Activated naive CD8-positive, alpha-beta T cell treated with anti-CD3 and anti-CD28 coated beads for 36 hours (primary cell): ENCODE measurements around the gene KDM6B. TPM values are rescaled to one million over a fixed set of nuclear protein-coding genes. Genes with fewer than 3 reads are reported as not detected.

ENCODE experiments used
- DNase-seq: peaks from one replicate; pipeline ENCODE4 v3.0.0; 2021
- H3K27ac Mint-ChIP-seq: one replicate; pipeline ENCODE4 v1.8.0; 2022; ENCODE audit warnings: mild to moderate bottlenecking, moderate library complexity, mixed read lengths
- H3K27me3 Mint-ChIP-seq: one replicate; pipeline ENCODE4 v1.8.0; 2022; ENCODE audit warnings: mild to moderate bottlenecking, mixed read lengths
- H3K36me3 Mint-ChIP-seq: one replicate; pipeline ENCODE4 v1.8.0; 2021; ENCODE audit warnings: mild to moderate bottlenecking, mixed read lengths
- H3K4me1 Mint-ChIP-seq: one replicate; pipeline ENCODE4 v1.8.0; 2021; ENCODE audit warnings: mixed read lengths
- H3K4me3 Mint-ChIP-seq: one replicate; pipeline ENCODE4 v1.8.0; 2022; ENCODE audit warnings: mild to moderate bottlenecking, moderate library complexity, mixed read lengths
- H3K9me3 Mint-ChIP-seq: one replicate; pipeline ENCODE4 v1.8.0; 2022; ENCODE audit warnings: mixed read lengths
- total RNA-seq, 2 experiments: library from RNA; stranded (reverse); gene quantifications; one replicate each; pipeline ENCODE4 v1.2.3, GENCODE V29; 2021

The KDM6B gene
- total RNA-seq, 2 experiments from 2014 or later: 44.5 to 47.6 TPM

DNA sequence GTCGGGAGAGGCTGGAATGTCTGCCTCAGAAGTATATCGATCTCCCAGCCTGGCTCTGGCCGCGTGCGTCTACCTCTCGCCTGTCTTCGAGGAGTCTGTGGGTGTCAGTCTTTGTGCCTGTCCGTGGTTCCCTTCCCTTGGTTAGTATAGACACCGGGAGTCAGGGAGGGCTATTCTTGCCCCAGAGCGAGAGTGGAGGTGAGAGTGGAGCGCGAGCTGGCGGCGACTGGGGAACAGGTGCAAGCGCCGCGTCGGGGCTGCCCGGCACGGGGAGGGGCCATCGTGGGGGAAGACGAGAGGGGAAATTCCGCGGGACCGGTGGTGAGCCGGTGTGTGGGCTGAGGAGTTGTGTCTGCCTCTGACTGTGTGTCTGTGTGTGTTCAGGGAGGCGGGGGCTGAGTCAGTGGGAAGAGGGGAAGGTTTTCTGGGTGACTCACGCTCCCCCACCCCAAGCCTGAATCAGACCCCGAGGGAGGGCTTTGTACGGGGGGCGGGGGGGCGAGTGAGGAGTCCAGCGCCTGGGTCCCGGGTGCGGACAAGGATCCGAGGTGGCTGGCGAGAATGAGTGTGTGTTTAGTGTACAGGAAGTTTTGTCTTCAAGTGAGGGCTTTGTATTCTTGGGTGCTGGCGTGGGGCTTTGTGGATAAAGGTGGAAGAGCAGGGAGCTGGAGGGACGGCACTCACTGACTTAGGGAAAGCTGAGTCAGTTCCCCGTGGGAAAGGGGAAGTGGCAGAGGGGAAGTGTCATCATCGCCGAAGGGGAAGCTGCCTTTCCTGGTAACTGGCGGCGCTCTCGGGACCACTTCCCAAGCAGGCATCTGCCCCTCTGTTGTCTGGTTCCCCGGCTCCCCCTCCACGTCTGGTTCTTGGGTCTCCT, 8.6 kb downstream of the KDM6B start:
- H3K9me3 Mint-ChIP-seq: no peaks in the 10 kb centered on the region
- peaks cover 16% of the 10 kb centered on the region for H3K36me3 Mint-ChIP-seq
- peak; percentile 97 for DNase-seq
- H3K4me1 Mint-ChIP-seq: peaks cover 60% of the 10 kb centered on the region
- no peaks in the 10 kb centered on the region for H3K27me3 Mint-ChIP-seq
- H3K4me3 Mint-ChIP-seq: peak overlapping the region; percentile 97
- H3K27ac Mint-ChIP-seq: peak overlapping the region; percentile 98

- Mint-ChIP-seq H3K4me3 (peak overlapping the region; percentile 97), H3K9me3 (no peaks in the 10 kb centered on the region), H3K36me3 (peaks cover 18% of the 10 kb centered on the region), H3K27me3 (no peaks in the 10 kb centered on the region), H3K4me1 (peaks cover 56% of the 10 kb centered on the region), H3K27ac (peak overlapping the region; percentile 98)
- DNase-seq: no peak
Observed at GRCh38 chr17:7843257-7843535, 9.2 kb downstream of the KDM6B start.

DNA sequence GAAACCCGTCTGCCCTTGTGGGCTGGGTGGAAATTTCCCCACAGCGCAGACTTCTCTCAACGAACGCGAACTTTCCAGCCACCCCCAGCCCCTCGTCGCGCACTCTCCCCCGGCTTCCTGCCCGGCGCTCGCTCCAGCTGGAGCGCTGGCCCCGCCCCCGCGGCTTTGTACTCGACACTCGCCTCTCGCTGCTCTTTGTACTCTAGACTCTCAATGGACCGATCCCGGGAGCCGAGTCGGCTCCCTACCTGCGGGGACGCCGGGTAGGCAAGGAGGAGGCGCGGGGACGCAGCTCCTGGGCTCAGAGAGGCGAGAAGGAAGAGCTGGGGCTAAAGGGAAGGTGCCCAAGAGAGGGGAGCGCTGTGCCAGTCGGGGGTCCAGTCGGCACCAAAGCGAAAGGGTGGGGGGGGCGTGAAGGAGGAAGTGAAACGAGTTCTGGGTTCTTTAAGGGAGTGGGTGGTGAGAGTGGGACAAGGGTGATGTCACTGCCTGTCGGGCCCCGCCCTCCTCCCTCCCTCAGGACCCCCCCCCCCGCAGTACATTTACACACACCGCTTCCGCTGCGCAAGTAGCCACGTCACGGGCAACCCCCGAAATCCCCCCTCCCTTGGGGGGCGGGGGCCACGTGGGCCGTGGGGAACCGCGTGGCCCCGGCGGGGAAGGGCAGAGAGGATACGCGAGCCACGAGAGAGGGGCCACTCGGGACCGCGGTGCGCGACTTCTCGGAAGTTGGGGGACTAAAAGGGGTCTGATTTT, 9.7 kb downstream of the KDM6B start:
- Mint-ChIP-seq H3K4me1 (peaks cover 52% of the 10 kb centered on the region), H3K27ac (peak overlapping the region; percentile 98), H3K9me3 (no peaks in the 10 kb centered on the region), H3K4me3 (peak overlapping the region; percentile 97), H3K36me3 (peaks cover 19% of the 10 kb centered on the region), H3K27me3 (no peaks in the 10 kb centered on the region)
- DNase-seq: peak; percentile 92

- Mint-ChIP-seq H3K27me3 (no peaks in the 10 kb centered on the region), H3K9me3 (no peaks in the 10 kb centered on the region), H3K4me3 (peak overlapping the region; percentile 97), H3K36me3 (peaks cover 20% of the 10 kb centered on the region), H3K4me1 (peaks cover 45% of the 10 kb centered on the region), H3K27ac (peak overlapping the region; percentile 98)
- peak; percentile 90 for DNase-seq
Observed at GRCh38 chr17:7844292-7845154, 10.5 kb downstream of the KDM6B start.

- Mint-ChIP-seq H3K9me3 (no peaks in the 10 kb centered on the region), H3K4me3 (peak overlapping the region; percentile 97), H3K4me1 (peaks cover 45% of the 10 kb centered on the region), H3K27me3 (no peaks in the 10 kb centered on the region), H3K27ac (peak overlapping the region; percentile 98), H3K36me3 (peaks cover 28% of the 10 kb centered on the region)
- DNase-seq: no peak
Observed at GRCh38 chr17:7845359-7846062, 11.5 kb downstream of the KDM6B start.

DNA sequence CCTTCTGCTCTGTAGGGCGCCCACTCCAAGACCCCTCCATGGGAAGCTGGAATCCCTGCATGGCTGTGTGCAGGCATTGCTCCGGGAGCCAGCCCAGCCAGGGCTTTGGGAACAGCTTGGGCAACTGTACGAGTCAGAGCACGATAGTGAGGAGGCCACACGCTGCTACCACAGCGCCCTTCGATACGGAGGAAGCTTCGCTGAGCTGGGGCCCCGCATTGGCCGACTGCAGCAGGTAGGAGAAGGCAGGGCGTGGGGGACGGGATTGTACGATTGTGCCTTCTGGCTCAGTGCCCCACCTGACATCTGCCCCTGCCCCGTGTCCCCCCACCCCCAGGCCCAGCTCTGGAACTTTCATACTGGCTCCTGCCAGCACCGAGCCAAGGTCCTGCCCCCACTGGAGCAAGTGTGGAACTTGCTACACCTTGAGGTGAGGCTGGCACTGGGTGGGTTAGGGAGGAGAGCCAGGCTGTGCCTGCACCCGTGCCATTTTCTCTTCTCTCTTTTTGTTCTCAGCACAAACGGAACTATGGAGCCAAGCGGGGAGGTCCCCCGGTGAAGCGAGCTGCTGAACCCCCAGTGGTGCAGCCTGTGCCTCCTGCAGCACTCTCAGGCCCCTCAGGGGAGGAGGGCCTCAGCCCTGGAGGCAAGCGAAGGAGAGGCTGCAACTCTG, 12.2 kb downstream of the KDM6B start:
- Mint-ChIP-seq H3K27me3 (no peaks in the 10 kb centered on the region), H3K9me3 (no peaks in the 10 kb centered on the region), H3K4me1 (peaks cover 44% of the 10 kb centered on the region), H3K4me3 (peak overlapping the region; percentile 97), H3K27ac (peak overlapping the region; percentile 56), H3K36me3 (peaks cover 32% of the 10 kb centered on the region)
- DNase-seq: no peak

DNA sequence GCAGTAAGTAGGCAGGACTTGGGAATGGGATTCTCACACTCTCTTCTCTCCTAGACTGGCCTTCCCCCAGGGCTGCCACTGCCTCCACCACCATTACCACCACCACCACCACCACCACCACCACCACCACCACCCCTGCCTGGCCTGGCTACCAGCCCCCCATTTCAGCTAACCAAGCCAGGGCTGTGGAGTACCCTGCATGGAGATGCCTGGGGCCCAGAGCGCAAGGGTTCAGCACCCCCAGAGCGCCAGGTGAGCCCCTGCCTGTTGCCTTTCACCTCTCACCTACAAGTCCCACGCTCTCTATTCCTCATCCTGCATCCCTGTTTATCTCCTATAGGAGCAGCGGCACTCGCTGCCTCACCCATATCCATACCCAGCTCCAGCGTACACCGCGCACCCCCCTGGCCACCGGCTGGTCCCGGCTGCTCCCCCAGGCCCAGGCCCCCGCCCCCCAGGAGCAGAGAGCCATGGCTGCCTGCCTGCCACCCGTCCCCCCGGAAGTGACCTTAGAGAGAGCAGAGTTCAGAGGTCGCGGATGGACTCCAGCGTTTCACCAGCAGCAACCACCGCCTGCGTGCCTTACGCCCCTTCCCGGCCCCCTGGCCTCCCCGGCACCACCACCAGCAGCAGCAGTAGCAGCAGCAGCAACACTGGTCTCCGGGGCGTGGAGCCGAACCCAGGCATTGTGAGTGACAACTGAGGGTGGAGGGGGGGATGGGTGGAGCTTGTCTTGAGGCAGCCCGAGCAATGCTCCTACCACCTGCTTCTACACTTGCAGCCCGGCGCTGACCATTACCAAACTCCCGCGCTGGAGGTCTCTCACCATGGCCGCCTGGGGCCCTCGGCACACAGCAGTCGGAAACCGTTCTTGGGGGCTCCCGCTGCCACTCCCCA, 13.0 kb downstream of the KDM6B start:
- Mint-ChIP-seq H3K9me3 (no peaks in the 10 kb centered on the region), H3K27me3 (no peaks in the 10 kb centered on the region), H3K27ac (no peak overlapping the region), H3K4me1 (peaks cover 46% of the 10 kb centered on the region), H3K4me3 (peak overlapping the region; percentile 63), H3K36me3 (peaks cover 39% of the 10 kb centered on the region)
- DNase-seq: no peak

DNA sequence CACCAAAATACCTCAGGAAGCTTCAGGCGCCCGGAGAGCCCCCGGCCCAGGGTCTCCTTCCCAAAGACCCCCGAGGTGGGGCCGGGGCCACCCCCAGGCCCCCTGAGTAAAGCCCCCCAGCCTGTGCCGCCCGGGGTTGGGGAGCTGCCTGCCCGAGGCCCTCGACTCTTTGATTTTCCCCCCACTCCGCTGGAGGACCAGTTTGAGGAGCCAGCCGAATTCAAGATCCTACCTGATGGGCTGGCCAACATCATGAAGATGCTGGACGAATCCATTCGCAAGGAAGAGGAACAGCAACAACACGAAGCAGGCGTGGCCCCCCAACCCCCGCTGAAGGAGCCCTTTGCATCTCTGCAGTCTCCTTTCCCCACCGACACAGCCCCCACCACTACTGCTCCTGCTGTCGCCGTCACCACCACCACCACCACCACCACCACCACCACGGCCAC, 14.1 kb downstream of the KDM6B start:
- Mint-ChIP-seq H3K4me3 (peak overlapping the region; percentile 32), H3K36me3 (peaks cover 45% of the 10 kb centered on the region), H3K4me1 (peaks cover 40% of the 10 kb centered on the region), H3K9me3 (no peaks in the 10 kb centered on the region), H3K27me3 (no peaks in the 10 kb centered on the region), H3K27ac (peak overlapping the region; percentile 54)
- no peak for DNase-seq

GRCh38 chr17:7848739-7849129, 14.7 kb downstream of the KDM6B start:
- Mint-ChIP-seq H3K4me3 (no peak overlapping the region), H3K4me1 (peaks cover 41% of the 10 kb centered on the region), H3K27me3 (no peaks in the 10 kb centered on the region), H3K36me3 (peaks cover 45% of the 10 kb centered on the region), H3K27ac (no peak overlapping the region), H3K9me3 (no peaks in the 10 kb centered on the region)
- DNase-seq: no peak

DNA sequence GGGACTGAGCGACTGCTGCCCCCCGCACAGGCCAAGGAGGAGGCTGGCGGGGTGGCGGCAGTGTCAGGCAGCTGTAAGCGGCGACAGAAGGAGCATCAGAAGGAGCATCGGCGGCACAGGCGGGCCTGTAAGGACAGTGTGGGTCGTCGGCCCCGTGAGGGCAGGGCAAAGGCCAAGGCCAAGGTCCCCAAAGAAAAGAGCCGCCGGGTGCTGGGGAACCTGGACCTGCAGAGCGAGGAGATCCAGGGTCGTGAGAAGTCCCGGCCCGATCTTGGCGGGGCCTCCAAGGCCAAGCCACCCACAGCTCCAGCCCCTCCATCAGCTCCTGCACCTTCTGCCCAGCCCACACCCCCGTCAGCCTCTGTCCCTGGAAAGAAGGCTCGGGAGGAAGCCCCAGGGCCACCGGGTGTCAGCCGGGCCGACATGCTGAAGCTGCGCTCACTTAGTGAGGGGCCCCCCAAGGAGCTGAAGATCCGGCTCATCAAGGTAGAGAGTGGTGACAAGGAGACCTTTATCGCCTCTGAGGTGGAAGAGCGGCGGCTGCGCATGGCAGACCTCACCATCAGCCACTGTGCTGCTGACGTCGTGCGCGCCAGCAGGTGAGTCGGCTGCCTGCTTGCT, 15.2 kb downstream of the KDM6B start:
- no peak for DNase-seq
- Mint-ChIP-seq H3K9me3 (no peaks in the 10 kb centered on the region), H3K27me3 (no peaks in the 10 kb centered on the region), H3K27ac (peak overlapping the region; percentile 68), H3K36me3 (peaks cover 42% of the 10 kb centered on the region), H3K4me1 (peaks cover 43% of the 10 kb centered on the region), H3K4me3 (no peak overlapping the region)

GRCh38 chr17:7849751-7850504, 15.9 kb downstream of the KDM6B start:
- peaks cover 43% of the 10 kb centered on the region for H3K4me1 Mint-ChIP-seq
- no peaks in the 10 kb centered on the region for H3K27me3 Mint-ChIP-seq
- peak overlapping the region; percentile 68 for H3K27ac Mint-ChIP-seq
- H3K9me3 Mint-ChIP-seq: no peaks in the 10 kb centered on the region
- no peak for DNase-seq
- peak overlapping the region; percentile 76 for H3K4me3 Mint-ChIP-seq
- H3K36me3 Mint-ChIP-seq: peaks cover 41% of the 10 kb centered on the region

GRCh38 chr17:7850701-7851437, 16.9 kb downstream of the KDM6B start:
- no peak for DNase-seq
- Mint-ChIP-seq H3K9me3 (no peaks in the 10 kb centered on the region), H3K27ac (peak overlapping the region; percentile 80), H3K4me1 (peaks cover 47% of the 10 kb centered on the region), H3K27me3 (no peaks in the 10 kb centered on the region), H3K36me3 (peaks cover 36% of the 10 kb centered on the region), H3K4me3 (peak overlapping the region; percentile 76)
